Left lung (tissue), 10 donors: ENCODE measurements around the gene LRRC8E. TPM values are rescaled to one million over a fixed set of nuclear protein-coding genes. Genes with fewer than 3 reads are reported as not detected.
A peak's percentile ranks its signal among the peaks of the same experiment; 100 is the strongest.

Experiments
- ATAC-seq: fragments of 200-7000 bp; cut with Tn5 transposase; one replicate; pipeline ENCODE4 v1.9.1; 2020; ENCODE audit warnings: moderate library complexity
- DNase-seq, 4 donors: peaks; one replicate each; pipeline ENCODE4 v3.0.0-alpha.2; 2013 to 2020
- H3K27ac ChIP-seq, 2 donors: fragments of 200-600 bp; sonication (generic) in 1 of 2; one replicate each; pipeline versions ENCODE4 v1.5.0 to v1.8.0; 2020 to 2021
- H3K27me3 ChIP-seq, 2 donors: fragments of 200-600 bp; sonication (generic) in 1 of 2; one replicate each; pipeline versions ENCODE4 v1.5.0 to v1.8.0; 2020 to 2021
- H3K36me3 ChIP-seq, 2 donors: fragments of 200-600 bp; sonication (generic) in 1 of 2; one replicate each; pipeline versions ENCODE4 v1.5.0 to v1.8.0; 2020 to 2021
- H3K4me1 ChIP-seq, 2 donors: fragments of 200-600 bp; one replicate each; pipeline ENCODE4 v1.8.0; 2021
- H3K4me3 ChIP-seq, 2 donors: fragments of 200-600 bp; sonication (generic) in 1 of 2; one replicate each; pipeline versions ENCODE4 v1.5.0 to v1.8.0; 2020 to 2021; ENCODE audit warnings: mild to moderate bottlenecking in 1 of 2
- H3K9me3 ChIP-seq, 2 donors: fragments of 200-600 bp; sonication (generic) in 1 of 2; one replicate each; pipeline versions ENCODE4 v1.5.0 to v1.8.0; 2020 to 2021
- intact Hi-C, 2 donors: fragments of 100-400 bp; cut with DNase I; formaldehyde crosslinking; loops; one replicate each; pipeline versions ENCODE4 v1.11.2 to v1.14.2; 2022
- polyA plus RNA-seq, 6 donors: library from polyadenylated mRNA; unstranded; fragments of 120-200 nt; gene quantifications; one replicate each; pipeline ENCODE4 v1.2.1, GENCODE V29; 2013; ENCODE audit not compliant: insufficient read length in 6 of 6
- total RNA-seq, 2 donors: library from RNA; stranded (reverse); fragmentation: NEBNext Ultra II Directional; extraction: Animal tissue kit (Norgen Biotek cat#: 25700); gene quantifications; one replicate each; pipeline ENCODE4 v1.2.1, GENCODE V29; 2021
- TF ChIP-seq, protein P1 (sequence below), 2 donors: fragments of 200-600 bp; sonication (generic) in 1 of 2; IDR thresholded peaks; one replicate each; pipeline versions ENCODE4 v1.5.0 to v1.8.0; 2021; ENCODE audit warnings: antibody characterized with exemption in 2 of 2
- donor health status: DM: no; HTN: yes; CAD: no.
- donor health status: DM: no; HTN: no; CAD: no.

LRRC8E gene
- total and polyA plus RNA-seq, 8 donors: 3.7 to 10.5 (median 4.7) TPM

DNA sequence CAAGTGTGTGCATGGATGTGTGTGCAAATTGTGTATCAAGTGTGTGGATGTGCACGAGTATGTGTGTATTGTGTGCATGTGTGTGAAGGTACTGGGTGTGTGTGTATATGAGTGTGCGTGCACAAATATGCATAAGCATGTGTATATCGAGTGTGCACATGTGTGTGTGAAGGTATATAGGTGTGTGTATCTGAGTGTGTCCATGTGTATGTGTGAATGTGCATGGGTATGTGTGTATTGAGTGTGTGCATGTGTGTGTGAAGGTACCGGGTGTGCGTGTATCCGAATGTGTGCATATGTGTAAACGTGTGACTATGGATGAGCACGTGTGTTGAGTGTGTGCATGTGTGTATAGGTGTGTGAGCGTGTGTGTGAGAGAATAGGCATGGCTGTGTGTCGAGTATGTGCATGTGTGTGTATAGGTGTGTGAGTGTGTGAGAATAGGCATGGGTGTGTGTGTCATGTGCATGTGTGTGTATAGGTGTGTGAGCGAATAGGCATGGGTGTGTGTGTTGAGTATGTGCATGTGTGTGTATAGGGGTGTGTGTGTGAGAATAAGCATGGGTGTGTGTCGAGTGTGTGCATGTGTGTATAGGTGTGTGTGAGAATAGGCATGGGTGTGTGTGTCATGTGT, 45.5 kb upstream of the LRRC8E start:
- H3K27ac ChIP-seq: no peak overlapping the region
- ATAC-seq: no peak
- peaks cover 0 to 4% of the 10 kb centered on the region in 2 donors for H3K36me3 ChIP-seq
- H3K4me1 ChIP-seq: no peaks in the 10 kb centered on the region
- intact Hi-C loops: no loop called here
- DNase-seq: no peak
- H3K4me3 ChIP-seq: no peak overlapping the region
- TF ChIP-seq, protein P1, sequence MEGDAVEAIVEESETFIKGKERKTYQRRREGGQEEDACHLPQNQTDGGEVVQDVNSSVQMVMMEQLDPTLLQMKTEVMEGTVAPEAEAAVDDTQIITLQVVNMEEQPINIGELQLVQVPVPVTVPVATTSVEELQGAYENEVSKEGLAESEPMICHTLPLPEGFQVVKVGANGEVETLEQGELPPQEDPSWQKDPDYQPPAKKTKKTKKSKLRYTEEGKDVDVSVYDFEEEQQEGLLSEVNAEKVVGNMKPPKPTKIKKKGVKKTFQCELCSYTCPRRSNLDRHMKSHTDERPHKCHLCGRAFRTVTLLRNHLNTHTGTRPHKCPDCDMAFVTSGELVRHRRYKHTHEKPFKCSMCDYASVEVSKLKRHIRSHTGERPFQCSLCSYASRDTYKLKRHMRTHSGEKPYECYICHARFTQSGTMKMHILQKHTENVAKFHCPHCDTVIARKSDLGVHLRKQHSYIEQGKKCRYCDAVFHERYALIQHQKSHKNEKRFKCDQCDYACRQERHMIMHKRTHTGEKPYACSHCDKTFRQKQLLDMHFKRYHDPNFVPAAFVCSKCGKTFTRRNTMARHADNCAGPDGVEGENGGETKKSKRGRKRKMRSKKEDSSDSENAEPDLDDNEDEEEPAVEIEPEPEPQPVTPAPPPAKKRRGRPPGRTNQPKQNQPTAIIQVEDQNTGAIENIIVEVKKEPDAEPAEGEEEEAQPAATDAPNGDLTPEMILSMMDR (IDR thresholded peaks at IDR 0.05): no peak
- H3K9me3 ChIP-seq: no peaks in the 10 kb centered on the region
- H3K27me3 ChIP-seq: no peaks in the 10 kb centered on the region

DNA sequence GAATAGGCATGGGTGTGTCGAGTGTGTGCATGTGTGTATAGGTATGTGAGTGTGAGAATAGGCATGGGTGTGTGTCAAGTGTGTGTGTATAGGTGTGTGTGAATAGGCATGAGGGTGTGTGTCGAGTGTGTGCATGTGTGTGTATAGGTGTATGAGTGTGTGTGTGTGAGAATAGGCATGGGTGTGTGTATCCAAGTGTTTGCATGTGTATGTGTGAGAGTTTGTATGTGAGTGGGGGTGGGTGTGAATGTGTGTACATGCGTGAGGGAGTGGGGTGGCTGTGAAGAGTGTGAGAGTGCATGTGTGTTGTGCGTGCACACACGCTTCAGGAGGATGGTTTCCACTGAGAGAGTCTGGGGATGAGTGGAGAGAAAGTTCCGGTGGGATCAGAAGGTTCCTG, 44.8 kb upstream of the LRRC8E start:
- ATAC-seq (no peak), DNase-seq (no peak)
- no peaks in the 10 kb centered on the region for H3K4me1 ChIP-seq
- H3K36me3 ChIP-seq: peaks cover 0 to 4% of the 10 kb centered on the region in 2 donors
- no peak overlapping the region for H3K27ac ChIP-seq
- no peaks in the 10 kb centered on the region for H3K9me3 ChIP-seq
- TF ChIP-seq, protein P1 (IDR thresholded peaks at IDR 0.05): no peak
- intact Hi-C loops: no loop called here
- no peaks in the 10 kb centered on the region for H3K27me3 ChIP-seq
- H3K4me3 ChIP-seq: no peak overlapping the region

DNA sequence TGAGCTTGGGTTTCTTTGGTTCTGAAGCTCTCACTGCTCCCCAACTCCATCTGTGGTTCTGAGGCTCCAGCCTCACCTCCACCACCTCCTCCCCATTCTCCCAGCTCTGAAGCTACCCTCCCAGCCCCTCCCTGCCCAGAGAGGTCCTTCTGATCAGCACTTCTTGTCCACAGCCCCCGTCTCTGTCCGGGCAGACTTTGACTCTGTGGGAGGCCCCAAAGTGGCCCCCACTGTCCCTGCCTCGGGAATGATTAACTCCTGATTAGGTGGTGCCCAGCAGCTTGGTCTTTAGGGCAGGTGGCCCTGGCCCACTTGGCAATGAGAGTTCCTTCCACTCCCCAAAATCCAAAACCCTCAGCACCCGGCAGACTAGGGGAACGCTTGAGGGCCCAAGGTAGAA, 43.9 kb upstream of the LRRC8E start:
- TF ChIP-seq, protein P1 (IDR thresholded peaks at IDR 0.05): no peak
- H3K9me3 ChIP-seq: no peaks in the 10 kb centered on the region
- peaks cover 0 to 4% of the 10 kb centered on the region in 2 donors for H3K36me3 ChIP-seq
- H3K27me3 ChIP-seq: no peaks in the 10 kb centered on the region
- no peak overlapping the region for H3K4me3 ChIP-seq
- intact Hi-C loops: no loop called here
- ATAC-seq (no peak), DNase-seq (peak in 1 of 4 donors; percentile 43)
- H3K4me1 ChIP-seq: no peaks in the 10 kb centered on the region
- no peak overlapping the region for H3K27ac ChIP-seq

DNA sequence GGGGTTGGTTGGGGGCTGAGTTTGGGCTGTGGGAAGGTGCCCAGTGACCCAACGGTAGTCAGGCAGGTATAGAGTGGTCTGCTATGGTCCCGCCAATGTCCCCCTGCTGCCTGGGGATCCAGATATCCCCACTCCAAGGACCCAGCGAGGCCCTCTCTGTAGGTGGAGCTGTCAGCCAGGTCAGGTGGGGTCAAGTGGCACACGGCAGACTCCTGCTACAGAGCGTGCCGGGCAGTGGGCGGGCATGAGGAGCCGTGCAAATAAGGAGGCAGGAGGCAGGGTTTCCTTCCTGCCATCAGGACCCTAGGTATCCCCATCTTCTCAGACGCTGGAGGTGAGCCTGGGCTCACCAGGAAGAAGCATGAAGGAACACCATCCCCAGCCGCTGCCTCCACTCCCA, 43.4 kb upstream of the LRRC8E start:
- TF ChIP-seq, protein P1 (IDR thresholded peaks at IDR 0.05): no peak
- Histone ChIP-seq H3K27me3 (no peaks in the 10 kb centered on the region), H3K4me1 (no peaks in the 10 kb centered on the region), H3K27ac (no peak overlapping the region), H3K9me3 (no peaks in the 10 kb centered on the region), H3K36me3 (peaks cover 0 to 4% of the 10 kb centered on the region in 2 donors), H3K4me3 (no peak overlapping the region)
- ATAC-seq (no peak), DNase-seq (peak in 1 of 4 donors; percentile 49)
- intact Hi-C loops: no loop called here

DNA sequence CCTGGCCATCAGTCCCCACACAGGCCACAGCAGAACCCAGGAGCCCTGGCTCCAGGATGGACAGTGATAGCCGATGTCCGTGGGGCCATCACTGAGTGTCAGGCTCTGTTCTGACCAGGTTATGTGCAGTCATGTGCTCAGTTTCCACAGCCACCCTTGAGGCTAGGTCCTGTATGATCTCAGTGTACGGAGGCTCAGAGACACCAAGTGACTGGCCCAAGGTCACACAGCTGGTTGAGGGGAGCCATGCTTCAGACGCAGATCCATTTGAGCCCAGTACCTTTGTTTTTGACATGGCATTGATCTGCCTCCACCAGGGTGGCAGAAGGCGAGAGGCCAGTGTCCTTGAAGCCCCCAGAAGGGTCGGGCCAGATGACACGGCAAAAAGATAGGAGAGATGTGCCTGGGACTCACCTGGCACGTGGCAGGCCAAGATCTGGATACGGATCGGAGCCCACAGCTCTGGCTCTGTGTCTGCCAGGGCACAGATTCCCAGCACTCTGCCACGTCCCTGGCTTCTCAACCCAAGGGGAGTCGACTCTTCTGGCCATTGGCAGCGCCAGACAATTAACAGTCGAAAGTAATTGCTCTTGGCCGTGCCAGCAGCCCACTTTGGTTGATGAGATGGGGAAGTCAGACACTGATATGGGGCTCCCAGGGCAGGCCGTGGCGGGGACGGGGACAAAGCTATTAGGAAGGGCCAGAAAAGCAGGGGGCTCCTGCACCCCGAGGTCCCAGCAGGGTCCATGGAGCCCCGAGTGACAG, 42.7 kb upstream of the LRRC8E start:
- H3K27me3 ChIP-seq: no peaks in the 10 kb centered on the region
- H3K4me3 ChIP-seq: no peak overlapping the region
- no peak overlapping the region for H3K27ac ChIP-seq
- TF ChIP-seq, protein P1 (IDR thresholded peaks at IDR 0.05): no peak
- H3K9me3 ChIP-seq: no peaks in the 10 kb centered on the region
- DNase-seq: peak in 1 of 4 donors; percentile 58
- H3K36me3 ChIP-seq: peaks cover 0 to 4% of the 10 kb centered on the region in 2 donors
- no peak for ATAC-seq
- intact Hi-C loops: no loop called here
- no peaks in the 10 kb centered on the region for H3K4me1 ChIP-seq
